HUES6 (cell line): ENCODE results near the gene TNFSF4.

Experiments
- H3K27ac ChIP-seq: 2 replicates; pipeline ENCODE4 v1.7.0; 2013; ENCODE audit warnings: low read depth, mild to moderate bottlenecking, low read length, inconsistent platforms
- H3K27me3 ChIP-seq: 2 replicates; pipeline ENCODE4 v1.6.1; 2013; ENCODE audit warnings: low read length; ENCODE audit not compliant: control insufficient read depth, insufficient read depth
- H3K36me3 ChIP-seq: 2 replicates; pipeline ENCODE4 v1.6.1; 2013; ENCODE audit warnings: low read length; ENCODE audit not compliant: control insufficient read depth, insufficient read depth
- H3K4me1 ChIP-seq: 2 replicates; pipeline ENCODE4 v1.6.1; 2013; ENCODE audit warnings: low read length; ENCODE audit not compliant: control insufficient read depth, insufficient read depth
- H3K4me3 ChIP-seq: 2 replicates; pipeline ENCODE4 v1.5.1; 2013; ENCODE audit warnings: low read depth, low read length
- H3K9ac ChIP-seq: one replicate; pipeline ENCODE4 v1.6.1; 2013; ENCODE audit warnings: mild to moderate bottlenecking, low read length
- H3K9me3 ChIP-seq: 2 replicates; pipeline ENCODE4 v1.6.1; 2013; ENCODE audit warnings: low read depth, low read length; ENCODE audit not compliant: control insufficient read depth, insufficient read depth

Gene TNFSF4

GRCh38 chr1:173206816-173207568 is at the start of gene TNFSF4:
TNFSF4 (minus strand) TSS chr1:173207331; CDS start chr1:173207176, 155 bp downstream.
- H3K27me3 ChIP-seq = peaks cover 28% of the 10 kb centered on the region
- no peaks in the 10 kb centered on the region for H3K36me3 ChIP-seq
- no peak within 1 kb of the TSS for H3K9ac ChIP-seq
- no peaks in the 10 kb centered on the region for H3K9me3 ChIP-seq
- H3K27ac ChIP-seq = no peak within 1 kb of the TSS
- no peak within 1 kb of the TSS for H3K4me3 ChIP-seq
- H3K4me1 ChIP-seq = peaks cover 10% of the 10 kb centered on the region; the same call in 1 of the 2 replicates

DNA sequence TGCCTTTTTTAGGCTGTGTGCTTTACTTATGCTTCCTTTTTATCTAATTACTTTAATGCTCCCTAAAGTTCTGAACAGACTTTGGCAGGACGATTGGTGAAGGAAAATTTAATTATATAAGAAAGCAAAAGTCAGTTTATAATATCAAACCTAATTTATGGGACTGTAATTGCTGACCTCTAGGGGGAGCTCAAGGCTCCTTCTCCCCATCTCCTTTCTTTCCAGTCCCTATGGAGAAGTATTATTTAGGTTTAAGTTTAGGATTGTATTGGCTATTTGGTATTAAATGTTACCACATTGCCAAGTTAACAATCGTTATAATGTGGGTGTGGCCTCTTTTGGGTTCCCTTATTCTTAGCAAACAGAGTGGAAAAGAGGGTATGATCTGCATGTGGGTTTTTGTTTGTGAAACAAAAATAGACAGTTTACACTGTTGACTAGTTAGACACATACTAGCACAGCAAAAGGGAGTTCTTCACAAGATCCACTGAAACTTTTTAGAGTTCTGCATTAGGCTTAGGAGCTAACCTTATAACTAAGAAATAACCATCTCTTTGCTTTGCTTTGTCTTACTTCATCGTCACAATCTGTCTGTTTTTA is 48.2 kb upstream of the TNFSF4 start:
- Histone ChIP-seq H3K9me3 (0 out of 2 replicates have a peak, but pooled peaks cover 3% of the 10 kb centered on the region), H3K9ac (no peak overlapping the region), H3K4me1 (no peaks in the 10 kb centered on the region), H3K4me3 (no peak overlapping the region), H3K27me3 (no peaks in the 10 kb centered on the region), H3K36me3 (no peaks in the 10 kb centered on the region), H3K27ac (no peak overlapping the region)

DNA sequence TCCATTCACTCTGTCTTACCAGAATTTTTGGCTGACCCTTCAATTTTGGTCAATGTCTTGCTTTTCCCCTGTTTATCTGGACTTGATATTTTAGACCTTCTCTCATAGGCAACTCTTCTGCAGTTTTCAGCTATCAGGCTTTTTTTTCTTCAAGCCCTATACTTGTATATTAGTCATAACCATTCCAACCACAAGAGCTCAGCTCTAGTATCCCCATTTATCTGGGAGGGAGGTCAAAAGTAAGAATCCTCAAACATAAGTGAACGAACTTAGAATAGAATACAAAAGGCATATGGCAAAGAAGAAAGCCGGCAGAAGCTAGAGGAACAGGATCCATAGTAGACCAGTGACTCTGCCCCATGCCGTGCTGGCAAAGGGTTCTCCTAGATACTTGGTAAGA is 45.9 kb upstream of the TNFSF4 start:
- no peak overlapping the region for H3K9ac ChIP-seq
- H3K27ac ChIP-seq = no peak overlapping the region
- H3K9me3 ChIP-seq = no peaks in the 10 kb centered on the region
- H3K27me3 ChIP-seq = no peaks in the 10 kb centered on the region
- no peaks in the 10 kb centered on the region for H3K36me3 ChIP-seq
- no peak overlapping the region for H3K4me3 ChIP-seq
- H3K4me1 ChIP-seq = no peaks in the 10 kb centered on the region

GRCh38 chr1:173249349-173249748 is 42.2 kb upstream of the TNFSF4 start:
- Histone ChIP-seq H3K27me3 (no peaks in the 10 kb centered on the region), H3K4me1 (no peaks in the 10 kb centered on the region), H3K9ac (no peak overlapping the region), H3K4me3 (no peak overlapping the region), H3K36me3 (no peaks in the 10 kb centered on the region), H3K9me3 (no peaks in the 10 kb centered on the region), H3K27ac (no peak overlapping the region)

DNA sequence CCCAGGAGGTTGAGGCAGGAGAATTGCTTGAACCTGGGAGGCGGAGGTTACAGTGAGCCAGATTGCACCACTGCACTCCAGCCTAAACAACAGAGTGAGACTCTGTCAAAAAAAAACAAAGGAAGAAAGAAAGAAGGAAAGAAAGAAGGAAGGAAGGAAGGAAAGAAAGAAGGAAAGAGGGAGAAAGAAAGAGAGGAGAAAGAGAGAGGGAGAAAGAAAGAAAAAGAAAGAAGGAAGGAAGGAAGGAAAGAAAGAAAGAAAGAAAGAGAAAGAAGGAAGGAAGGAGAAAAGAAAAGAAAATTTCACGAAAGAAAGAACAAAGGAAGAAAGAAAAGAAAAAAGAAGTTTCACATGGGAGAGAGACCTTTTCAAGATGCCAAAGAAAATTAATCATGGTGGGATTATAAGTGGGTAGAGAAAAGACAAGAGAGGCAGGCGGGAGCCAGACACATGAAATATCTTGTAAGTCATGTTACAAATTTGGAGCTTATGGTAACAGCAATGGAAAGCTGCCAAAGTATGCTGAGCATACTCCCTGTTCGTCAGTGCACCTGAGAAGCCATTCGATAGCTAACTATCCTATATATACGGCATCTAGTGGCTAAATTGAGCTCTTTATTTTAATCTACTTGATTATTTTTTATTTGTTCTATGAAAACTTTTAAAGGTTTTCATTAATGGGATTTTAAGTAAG is 41.3 kb upstream of the TNFSF4 start:
- Histone ChIP-seq H3K9me3 (peaks cover 4% of the 10 kb centered on the region), H3K4me3 (no peak overlapping the region), H3K9ac (no peak overlapping the region), H3K27ac (no peak overlapping the region), H3K4me1 (no peaks in the 10 kb centered on the region), H3K36me3 (no peaks in the 10 kb centered on the region), H3K27me3 (no peaks in the 10 kb centered on the region)

GRCh38 chr1:173245892-173246291 is 38.8 kb upstream of the TNFSF4 start:
- H3K27me3 ChIP-seq = no peaks in the 10 kb centered on the region
- H3K9ac ChIP-seq = no peak overlapping the region
- no peaks in the 10 kb centered on the region for H3K4me1 ChIP-seq
- H3K36me3 ChIP-seq = no peaks in the 10 kb centered on the region
- H3K9me3 ChIP-seq = peaks cover 7% of the 10 kb centered on the region
- H3K27ac ChIP-seq = no peak overlapping the region
- no peak overlapping the region for H3K4me3 ChIP-seq

- no peak overlapping the region for H3K27ac ChIP-seq
- no peaks in the 10 kb centered on the region for H3K4me1 ChIP-seq
- peaks cover 7% of the 10 kb centered on the region for H3K9me3 ChIP-seq
- H3K4me3 ChIP-seq = no peak overlapping the region
- H3K36me3 ChIP-seq = no peaks in the 10 kb centered on the region
- no peak overlapping the region for H3K9ac ChIP-seq
- no peaks in the 10 kb centered on the region for H3K27me3 ChIP-seq
These were observed 36.2 kb upstream of the TNFSF4 start for GRCh38 chr1:173243300-173243699.

DNA sequence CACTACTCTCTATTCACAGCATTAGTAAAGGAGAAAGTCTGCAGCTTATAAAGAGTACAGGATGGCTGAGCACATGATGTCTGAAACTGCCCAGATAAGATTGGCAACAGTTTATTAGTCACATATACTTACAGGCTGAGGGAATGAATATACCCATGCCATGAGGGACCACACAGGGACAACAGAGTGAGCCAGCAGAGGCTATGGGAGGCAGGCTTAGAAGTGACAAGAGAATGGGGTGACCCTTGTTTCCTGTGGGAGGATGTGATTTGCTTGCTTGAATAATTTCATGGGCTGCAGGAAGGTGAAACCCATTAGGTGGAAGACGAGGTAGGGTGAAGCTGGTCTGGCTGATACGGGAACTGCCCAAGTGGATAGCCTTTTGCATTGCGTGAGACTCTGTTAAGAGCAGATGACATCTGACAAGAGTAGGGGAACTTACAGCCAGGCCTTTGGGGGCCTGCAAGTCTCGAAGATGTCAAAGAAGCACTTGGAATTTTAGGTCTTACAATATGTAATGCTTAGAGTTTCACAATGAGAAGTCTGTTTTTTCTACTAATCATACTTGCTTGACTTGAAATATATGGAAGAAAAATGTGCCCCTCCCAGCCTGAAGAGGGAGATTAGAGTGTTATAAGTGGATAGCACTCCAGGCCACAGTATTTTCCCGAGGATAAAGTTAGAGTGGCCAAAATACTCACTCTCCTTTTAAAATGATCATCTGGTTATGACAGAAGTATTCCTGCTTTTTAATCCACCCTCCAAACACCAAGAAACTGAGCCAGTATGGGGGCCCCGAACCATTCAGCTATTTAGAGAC is 34.6 kb upstream of the TNFSF4 start:
- Histone ChIP-seq H3K27ac (no peak overlapping the region), H3K36me3 (no peaks in the 10 kb centered on the region), H3K9me3 (peaks cover 7% of the 10 kb centered on the region), H3K4me1 (no peaks in the 10 kb centered on the region), H3K4me3 (no peak overlapping the region), H3K9ac (no peak overlapping the region), H3K27me3 (no peaks in the 10 kb centered on the region)

GRCh38 chr1:173240609-173241008 is 33.5 kb upstream of the TNFSF4 start:
- peaks cover 7% of the 10 kb centered on the region for H3K9me3 ChIP-seq
- H3K27me3 ChIP-seq = no peaks in the 10 kb centered on the region
- H3K36me3 ChIP-seq = no peaks in the 10 kb centered on the region
- H3K4me1 ChIP-seq = no peaks in the 10 kb centered on the region
- no peak overlapping the region for H3K27ac ChIP-seq
- H3K9ac ChIP-seq = no peak overlapping the region
- no peak overlapping the region for H3K4me3 ChIP-seq

DNA sequence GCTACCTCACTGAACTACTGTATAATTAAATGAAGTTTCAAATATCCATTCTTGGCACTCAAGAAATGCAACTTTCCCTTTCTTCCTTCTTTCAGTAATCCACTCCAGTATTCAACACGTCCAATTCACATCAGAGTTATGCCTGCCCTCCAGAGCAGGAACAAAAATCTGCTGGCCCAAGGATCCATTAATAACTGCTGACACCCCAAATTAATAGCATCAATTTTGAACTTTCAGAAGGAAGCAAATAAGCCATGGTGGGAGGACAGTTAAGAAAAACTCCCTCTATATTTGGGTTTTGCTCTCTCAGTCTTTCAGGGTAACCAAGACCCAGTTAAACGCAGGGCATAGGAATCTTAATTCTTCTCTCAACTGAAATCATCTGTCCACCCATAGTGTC is 31.9 kb upstream of the TNFSF4 start:
- Histone ChIP-seq H3K4me3 (no peak overlapping the region), H3K36me3 (no peaks in the 10 kb centered on the region), H3K27ac (no peak overlapping the region), H3K9me3 (peaks cover 7% of the 10 kb centered on the region), H3K9ac (no peak overlapping the region), H3K4me1 (no peaks in the 10 kb centered on the region), H3K27me3 (no peaks in the 10 kb centered on the region)
